K562 (cell line): Measurements from ENCODE around the gene DNASE1L1. TPM values are rescaled to one million over a fixed set of nuclear protein-coding genes. Genes with fewer than 3 reads are reported as not detected.

Experiments
- CCAR2 ChIP-seq: fragments of 200-400 bp; formaldehyde crosslinking; IDR thresholded peaks from 2 replicates; pipeline ENCODE4 v1.6.1; 2017; ENCODE audit warnings: mild to moderate bottlenecking, low read depth, low read length
- CREB3L1 ChIP-seq: fragments of 450-650 bp; IDR thresholded peaks from 2 replicates; pipeline ENCODE4 v1.6.1; 2014; ENCODE audit warnings: low read depth, mild to moderate bottlenecking, moderate library complexity, borderline replicate concordance
- HMGN3 ChIP-seq: IDR thresholded peaks from 2 replicates; pipeline ENCODE4 v1.6.1; 2011; ENCODE audit warnings: borderline replicate concordance, low read depth, mild to moderate bottlenecking, mixed read lengths, low read length; ENCODE audit not compliant: insufficient read length; ENCODE audit errors: extremely low read depth
- MAFG ChIP-seq: fragments of 450-650 bp; conservative IDR thresholded peaks from 2 replicates; pipeline ENCODE4 v1.6.1; 2016; ENCODE audit warnings: missing genetic modification characterization, missing compliant biosample characterization
- NEUROD1 ChIP-seq: fragments of 150-350 bp; IDR thresholded peaks from 2 replicates; pipeline ENCODE4 v1.6.1; 2014; ENCODE audit warnings: borderline replicate concordance, low read length, low read depth; ENCODE audit not compliant: partially characterized antibody
- RFX5 ChIP-seq: IDR thresholded peaks from 2 replicates; pipeline ENCODE4 v1.6.1; 2011; ENCODE audit warnings: low read depth, mild to moderate bottlenecking, improper control_type of control experiment, low read length
- SIRT6 ChIP-seq: IDR thresholded peaks from one replicate; pipeline ENCODE4 v1.6.1; 2012; ENCODE audit warnings: low read depth, mild to moderate bottlenecking, control low read depth, inconsistent platforms, low read length, moderate library complexity
- SP2 ChIP-seq: IDR thresholded peaks from 2 replicates; pipeline ENCODE4 v1.6.1; 2011; ENCODE audit warnings: mild to moderate bottlenecking, low read depth, low read length, moderate library complexity; ENCODE audit not compliant: poor library complexity, severe bottlenecking; ENCODE audit errors: extremely low read depth
- TARDBP ChIP-seq: fragments of 450-650 bp; IDR thresholded peaks from 2 replicates; pipeline ENCODE4 v1.6.1; 2016
- ZBTB2 ChIP-seq: fragments of 450-650 bp; IDR thresholded peaks from 2 replicates; pipeline ENCODE4 v1.6.1; 2016; ENCODE audit warnings: antibody characterized with exemption
- ZNF766 ChIP-seq: fragments of 200-800 bp; sonication (Bioruptor generic); conservative IDR thresholded peaks from 2 replicates; pipeline ENCODE4 v1.6.1; 2016; ENCODE audit warnings: missing genetic modification characterization, missing compliant biosample characterization
- polyA plus RNA-seq, 8 experiments: library from polyadenylated mRNA; depleted of rRNA in 4 of 8; stranded (reverse) in 5 of 8; unstranded in 3 of 8; fragments of >200 nt; fragmentation: Nextera tagmentation in 2 of 8; fragmentation: Illumina TruSeq in 1 of 8; extraction: Ambion mirVana in 2 of 8; extraction: Trizol in 1 of 8; gene quantifications; 2 replicates each; pipeline versions ENCODE4 v1.2.1 to v1.2.3, GENCODE V29; 2011 to 2014; ENCODE audit warnings: inconsistent platforms in 1 of 8, missing spikeins in 1 of 8
- total RNA-seq, 7 experiments: library from RNA; depleted of rRNA in 6 of 7; stranded (reverse); fragments of >200 nt in 6 of 7; fragmentation: Illumina TruSeq in 2 of 7; extraction: Trizol in 2 of 7; gene quantifications; 2 replicates each; pipeline versions ENCODE4 v1.2.1 to v1.2.3, GENCODE V29; 2011 to 2021; ENCODE audit warnings: low replicate concordance in 1 of 7

DNASE1L1 gene
- total and polyA plus RNA-seq, 9 of the 15 experiments (the other 6 are each of a cell fraction or from before 2014, with no cell fraction given): 0.73 to 12.6 (median 7.9) TPM

- TF ChIP-seq RFX5 (no peak), SP2 (no peak), SIRT6 (no peak), CREB3L1 (peak; percentile 17; the same call in 1 of the 2 replicates), MAFG (tag) (no peak), NEUROD1 (no peak), ZNF766 (no peak), HMGN3 (peak; percentile 67), ZBTB2 (no peak), CCAR2 (no peak), TARDBP (no peak)
These were observed 10.2 kb downstream of the DNASE1L1 start (continued) for GRCh38 chrX:154398668-154399526.
